HepG2 (cell line): ENCODE measurements around the gene SHQ1. TPM values are rescaled to one million over a fixed set of nuclear protein-coding genes. Genes with fewer than 3 reads are reported as not detected.

Source experiments
- ATAC-seq: fragments of 200-7000 bp; cut with Tn5 transposase; 3 replicates; pipeline ENCODE4 v1.9.1; 2020; ENCODE audit warnings: mild to moderate bottlenecking, moderate library complexity
- BruUV-seq: library from RNA; stranded (reverse); fragments of 400-500 nt; replicated peaks from 2 replicates; lab custom pipeline; 2021; lab: Mats Ljungman, UMichigan
- CTCF ChIA-PET: fragments of 300-600 bp; formaldehyde crosslinking; extraction: SDS; loops from one replicate; lab custom pipeline; 2021; ENCODE audit warnings: low total read pairs, inconsistent platforms, low intra/inter-chr PET ratio; lab: Yijun Ruan, JAX
- POLR2A ChIA-PET: fragments of 350-600 bp; sonication (Branson Sonifier 250); formaldehyde crosslinking; loops from one replicate; lab custom pipeline; 2020; ENCODE audit warnings: antibody characterized with exemption, inconsistent platforms; lab: Yijun Ruan, JAX
- DNase-seq: peaks from one replicate; pipeline ENCODE4 v3.0.0-alpha.2; 2015; ENCODE audit warnings: low spot score
- FAIRE-seq: peaks from 3 replicates; lab custom pipeline; 2011; peaks lifted over from hg19 to GRCh38; lab: Jason Lieb, UNC
- H2AFZ ChIP-seq: one replicate; pipeline ENCODE4 v1.6.1; 2011; ENCODE audit warnings: low read length, inconsistent platforms
- H3K27ac ChIP-seq: fragments of 300-600 bp; 3 replicates; pipeline ENCODE4 v1.8.0; 2011; ENCODE audit warnings: mixed run types, mild to moderate bottlenecking, mixed read lengths, low read length, inconsistent platforms; ENCODE audit not compliant: insufficient read depth; ENCODE audit errors: extremely low read length
- H3K27me3 ChIP-seq, 2 experiments: fragments of 200-600 bp in 1 of 2; 2 replicates in 1 of 2; 3 replicates in 1 of 2; pipeline versions ENCODE4 v1.6.0 to v1.8.0; 2011; ENCODE audit warnings: low read length in 2 of 2, mild to moderate bottlenecking in 2 of 2, moderate library complexity in 2 of 2, inconsistent platforms in 1 of 2; ENCODE audit not compliant: insufficient read depth in 2 of 2, control insufficient read depth in 1 of 2
- H3K36me3 ChIP-seq, 2 experiments: fragments of 200-600 bp in 1 of 2; replicated peaks in 1 of 2; 2 replicates in 1 of 2; 3 replicates in 1 of 2; pipeline versions ENCODE4 v1.5.1 to v1.8.0; 2011; ENCODE audit warnings: low read length in 2 of 2, inconsistent platforms in 1 of 2; ENCODE audit not compliant: insufficient read depth in 2 of 2, control insufficient read depth in 1 of 2
- H3K4me1 ChIP-seq: 2 replicates; pipeline ENCODE4 v1.5.1; 2012; ENCODE audit warnings: low read length, inconsistent platforms; ENCODE audit not compliant: insufficient read depth
- H3K4me2 ChIP-seq: 2 replicates; pipeline ENCODE4 v1.6.0; 2011; ENCODE audit warnings: low read depth, low read length, inconsistent platforms
- H3K4me3 ChIP-seq, 3 experiments: fragments of 200-600 bp in 1 of 3; sonication (generic), shearing (Covaris generic) in 1 of 3; replicated peaks in 1 of 3; 2 replicates each; pipeline ENCODE4 v1.5.1; 2011 to 2016; ENCODE audit warnings: low read length in 3 of 3, inconsistent platforms in 2 of 3, low read depth in 2 of 3, mild to moderate bottlenecking in 2 of 3, control low read depth in 1 of 3, mixed read lengths in 1 of 3; ENCODE audit not compliant: insufficient read depth in 1 of 3
- H3K79me2 ChIP-seq: one replicate; pipeline ENCODE4 v1.6.1; 2011; ENCODE audit warnings: low read length, inconsistent platforms; ENCODE audit not compliant: insufficient read depth
- H3K9ac ChIP-seq: 2 replicates; pipeline ENCODE4 v1.6.0; 2011; ENCODE audit warnings: mild to moderate bottlenecking, low read depth, low read length, inconsistent platforms; ENCODE audit not compliant: insufficient read depth
- H3K9me3 ChIP-seq: 2 replicates; pipeline ENCODE4 v1.5.1; 2012; ENCODE audit warnings: mild to moderate bottlenecking, low read length
- H4K20me1 ChIP-seq: 2 replicates; pipeline ENCODE4 v1.6.0; 2011; ENCODE audit warnings: inconsistent platforms, mild to moderate bottlenecking, low read length, moderate library complexity; ENCODE audit not compliant: insufficient read depth
- GABPA ChIP-seq, 2 experiments: IDR thresholded peaks; 2 replicates each; pipeline ENCODE4 v1.6.1; 2011 to 2016; ENCODE audit warnings: low read depth in 2 of 2, low read length in 1 of 2, missing biosample characterization in 1 of 2, missing genetic modification characterization in 1 of 2
- RORA ChIP-seq: sonication (generic); formaldehyde crosslinking; IDR thresholded peaks from 2 replicates; pipeline ENCODE4 v1.5.0; 2020; ENCODE audit warnings: mild to moderate bottlenecking, missing genetic modification reagents, moderate library complexity
- ZNF562 ChIP-seq: sonication (generic); formaldehyde crosslinking; IDR thresholded peaks from 2 replicates; pipeline ENCODE4 v1.8.0; 2022; ENCODE audit warnings: missing genetic modification reagents, borderline replicate concordance
- ZNF619 ChIP-seq: sonication (generic); formaldehyde crosslinking; IDR thresholded peaks from 2 replicates; pipeline ENCODE4 v1.4.0; 2020; ENCODE audit warnings: mild to moderate bottlenecking, missing genetic modification reagents
- WGBS: methylation state at CpG from one replicate; pipeline ENCODE4 v1.1.6; 2017; ENCODE audit warnings: low lambda C conversion rate; 5-methylcytosine and 5-hydroxymethylcytosine counted together
- in situ Hi-C: cut with HindIII; loops from 2 replicates; pipeline ENCODE4 v1.10.0; 2017; ENCODE audit warnings: low pct_unique_long_range_greater_than_20kb; ENCODE audit not compliant: extremely low pct_ligation_motif_present
- intact Hi-C: fragments of 100-400 bp; cut with micrococcal nuclease; formaldehyde crosslinking; loops from one replicate; pipeline ENCODE4 v1.10.0; 2022; ENCODE audit not compliant: unreplicated experiment
- polyA plus RNA-seq, 8 experiments: library from polyadenylated mRNA; depleted of rRNA in 3 of 8; stranded (reverse) in 7 of 8; unstranded in 1 of 8; fragments of >200 nt; fragmentation: Illumina TruSeq in 4 of 8; extraction: Trizol in 4 of 8; gene quantifications; 2 replicates each; pipeline versions ENCODE4 v1.2.1 to v1.2.3, GENCODE V29; 2011 to 2016; ENCODE audit warnings: low read depth in 4 of 8, missing spikeins in 1 of 8, mixed read lengths in 1 of 8; ENCODE audit not compliant: insufficient read depth in 1 of 8
- total RNA-seq, 5 experiments: library from RNA; depleted of rRNA; stranded (reverse); fragments of >200 nt; fragmentation: Illumina TruSeq; extraction: Trizol; gene quantifications; 2 replicates each; pipeline ENCODE4 v1.2.3, GENCODE V29; 2016; ENCODE audit warnings: low read depth in 1 of 5
- TF ChIP-seq, protein P1 (sequence below): sonication (generic); formaldehyde crosslinking; IDR thresholded peaks from 2 replicates; pipeline ENCODE4 v1.5.0; 2020; ENCODE audit warnings: missing genetic modification reagents, mild to moderate bottlenecking, borderline replicate concordance
- TF ChIP-seq, protein P2 (sequence below): sonication (generic); formaldehyde crosslinking; IDR thresholded peaks from 2 replicates; pipeline ENCODE4 v1.8.1; 2022; ENCODE audit warnings: low read depth, mild to moderate bottlenecking, missing genetic modification reagents

The SHQ1 gene
- total and polyA plus RNA-seq, 2 of the 13 experiments (the other 11 are each of a cell fraction or from before 2014, with no cell fraction given) = 5.5 to 20.3 TPM

DNA sequence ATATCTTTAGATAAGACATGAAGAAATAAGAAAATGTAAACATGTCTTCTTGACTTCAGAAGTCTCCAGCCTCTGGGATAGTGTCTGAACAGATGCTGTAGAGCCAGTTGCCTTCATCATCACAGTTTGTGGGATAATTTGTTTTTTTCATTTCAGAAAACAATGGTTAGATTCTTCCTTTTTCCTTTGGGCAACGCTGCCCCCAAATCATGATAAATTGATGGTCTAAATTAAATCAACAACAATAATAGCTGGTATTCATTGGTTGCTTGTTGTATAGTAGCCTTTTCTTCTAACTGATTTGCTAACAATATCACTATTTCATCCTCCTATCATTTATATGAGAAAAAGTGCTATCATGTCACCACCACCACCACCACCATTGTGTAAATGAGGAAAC is 12.6 kb upstream of the SHQ1 start:
- ChIA-PET CTCF (no interaction called here), POLR2A (no interaction called here)
- WGBS = 24% methylated on average over 1 of the region's 1 CpG
- no peak for DNase-seq
- Histone ChIP-seq H3K4me2 (no peak overlapping the region), H2AFZ (no peak overlapping the region), H3K79me2 (no peaks in the 10 kb centered on the region), H3K9ac (no peak overlapping the region), H4K20me1 (no peaks in the 10 kb centered on the region), H3K27ac (no peak overlapping the region), H3K27me3 (no peaks in the 10 kb centered on the region; a peak in 1 of 5 replicates), H3K4me3 (no peak overlapping the region), H3K36me3 (no peaks in the 10 kb centered on the region)
- ATAC-seq = no peak
- no peak for FAIRE-seq
- in situ Hi-C loops = no loop called here
- no TSS peak for BruUV-seq
- TF ChIP-seq ZNF562 = no peak
- TF ChIP-seq GABPA (IDR thresholded peaks at IDR 0.05; ENCODE audit: low read depth, low read length) = no peak
- no peak for TF ChIP-seq GABPA (CRISPR knock-in tag; IDR thresholded peaks at IDR 0.05; ENCODE audit: low read depth)
- TF ChIP-seq, protein P1, sequence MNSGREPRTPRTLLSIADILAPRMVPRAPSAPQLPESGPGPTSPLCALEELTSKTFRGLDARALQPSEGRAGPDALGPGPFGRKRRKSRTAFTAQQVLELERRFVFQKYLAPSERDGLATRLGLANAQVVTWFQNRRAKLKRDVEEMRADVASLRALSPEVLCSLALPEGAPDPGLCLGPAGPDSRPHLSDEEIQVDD (CRISPR knock-in tag) = no peak
- TF ChIP-seq RORA (CRISPR knock-in tag) = no peak
- no peak for TF ChIP-seq ZNF619 (CRISPR knock-in tag)
- TF ChIP-seq, protein P2, sequence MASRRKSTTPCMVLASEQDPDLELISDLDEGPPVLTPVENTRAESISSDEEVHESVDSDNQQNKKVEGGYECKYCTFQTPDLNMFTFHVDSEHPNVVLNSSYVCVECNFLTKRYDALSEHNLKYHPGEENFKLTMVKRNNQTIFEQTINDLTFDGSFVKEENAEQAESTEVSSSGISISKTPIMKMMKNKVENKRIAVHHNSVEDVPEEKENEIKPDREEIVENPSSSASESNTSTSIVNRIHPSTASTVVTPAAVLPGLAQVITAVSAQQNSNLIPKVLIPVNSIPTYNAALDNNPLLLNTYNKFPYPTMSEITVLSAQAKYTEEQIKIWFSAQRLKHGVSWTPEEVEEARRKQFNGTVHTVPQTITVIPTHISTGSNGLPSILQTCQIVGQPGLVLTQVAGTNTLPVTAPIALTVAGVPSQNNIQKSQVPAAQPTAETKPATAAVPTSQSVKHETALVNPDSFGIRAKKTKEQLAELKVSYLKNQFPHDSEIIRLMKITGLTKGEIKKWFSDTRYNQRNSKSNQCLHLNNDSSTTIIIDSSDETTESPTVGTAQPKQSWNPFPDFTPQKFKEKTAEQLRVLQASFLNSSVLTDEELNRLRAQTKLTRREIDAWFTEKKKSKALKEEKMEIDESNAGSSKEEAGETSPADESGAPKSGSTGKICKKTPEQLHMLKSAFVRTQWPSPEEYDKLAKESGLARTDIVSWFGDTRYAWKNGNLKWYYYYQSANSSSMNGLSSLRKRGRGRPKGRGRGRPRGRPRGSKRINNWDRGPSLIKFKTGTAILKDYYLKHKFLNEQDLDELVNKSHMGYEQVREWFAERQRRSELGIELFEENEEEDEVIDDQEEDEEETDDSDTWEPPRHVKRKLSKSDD (CRISPR knock-in tag) = no peak
- TF ChIP-seq, all 625 proteins: peak for 0
- H3K4me1 ChIP-seq = no peaks in the 10 kb centered on the region
- no peaks in the 10 kb centered on the region for H3K9me3 ChIP-seq
- intact Hi-C loops = no loop called here
